Duodenal mucosa (tissue), 2 donors: Measurements from ENCODE around the gene ASPG.

ENCODE experiments used
- H3K27ac ChIP-seq: one replicate; pipeline ENCODE4 v1.7.0; 2013; ENCODE audit warnings: low read depth, low read length
- H3K27me3 ChIP-seq, 2 donors: one replicate each; pipeline ENCODE4 v1.7.0; 2013; ENCODE audit warnings: low read length in 2 of 2, control low read depth in 1 of 2; ENCODE audit not compliant: insufficient read depth in 2 of 2, control insufficient read depth in 1 of 2
- H3K36me3 ChIP-seq, 2 donors: one replicate each; pipeline ENCODE4 v1.7.0; 2013; ENCODE audit warnings: low read length in 2 of 2, control low read depth in 1 of 2; ENCODE audit not compliant: insufficient read depth in 2 of 2, control insufficient read depth in 1 of 2
- H3K4me1 ChIP-seq, 2 donors: one replicate each; pipeline ENCODE4 v1.7.0; 2013; ENCODE audit warnings: low read length in 2 of 2, control low read depth in 1 of 2; ENCODE audit not compliant: insufficient read depth in 2 of 2, control insufficient read depth in 1 of 2
- H3K4me3 ChIP-seq, 2 donors: one replicate each; pipeline ENCODE4 v1.7.0; 2013; ENCODE audit warnings: low read length in 2 of 2, low read depth in 1 of 2
- H3K9ac ChIP-seq, 2 donors: one replicate each; pipeline ENCODE4 v1.7.0; 2013; ENCODE audit warnings: low read length in 2 of 2, low read depth in 1 of 2
- H3K9me3 ChIP-seq, 2 donors: one replicate each; pipeline ENCODE4 v1.7.0; 2013; ENCODE audit warnings: low read length in 2 of 2, control low read depth in 1 of 2; ENCODE audit not compliant: control insufficient read depth in 1 of 2

Gene ASPG

DNA sequence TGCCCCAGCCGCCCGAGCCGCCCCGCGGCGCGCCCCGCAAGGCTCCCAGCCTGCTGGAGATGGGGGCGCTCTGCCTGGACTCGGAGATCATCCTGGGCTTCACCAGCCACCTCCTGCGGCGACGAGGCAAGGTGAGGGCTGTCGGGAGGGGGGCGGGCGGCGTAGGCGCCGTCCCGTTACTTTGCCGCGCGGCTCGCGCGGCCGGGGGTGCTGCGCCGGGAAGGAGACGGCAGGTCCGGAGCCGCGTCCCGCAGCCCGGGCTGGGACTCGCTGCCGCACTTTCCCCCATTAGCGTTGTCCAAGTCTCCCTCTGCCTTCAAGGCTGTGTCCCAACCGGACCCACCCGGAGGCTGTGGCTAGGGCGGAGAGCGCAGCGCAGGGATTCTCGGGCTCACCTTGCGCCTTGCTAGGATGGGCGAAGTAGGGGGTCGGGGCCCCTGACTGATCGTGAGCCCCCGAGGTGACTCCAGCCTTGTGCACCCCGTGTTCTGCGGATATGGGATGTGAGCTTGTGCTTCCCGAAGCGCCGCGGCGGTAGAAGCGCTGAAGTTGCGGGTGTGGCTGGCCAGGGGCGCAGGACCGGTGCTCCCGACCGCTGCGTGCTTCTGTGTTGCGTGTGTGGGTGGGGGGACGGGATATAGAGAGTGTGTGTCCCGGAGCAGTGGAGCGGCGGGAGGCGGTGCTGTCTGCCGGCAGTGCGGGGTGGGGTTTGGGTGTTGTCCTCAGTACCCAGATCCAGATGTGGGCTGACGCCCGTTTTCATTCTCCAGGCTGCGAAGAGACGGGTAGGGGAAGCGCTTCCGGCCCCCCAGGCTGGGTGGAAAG is 51.2 kb downstream of the ASPG start:
- H3K4me1 ChIP-seq = peaks cover 3 to 22% of the 10 kb centered on the region in 2 donors
- H3K36me3 ChIP-seq = no peaks in the 10 kb centered on the region
- H3K27me3 ChIP-seq = peaks cover 49% of the 10 kb centered on the region in 2 donors
- H3K9me3 ChIP-seq = no peaks in the 10 kb centered on the region
- H3K27ac ChIP-seq = no peak overlapping the region
- no peak overlapping the region for H3K4me3 ChIP-seq
- H3K9ac ChIP-seq = no peak overlapping the region

DNA sequence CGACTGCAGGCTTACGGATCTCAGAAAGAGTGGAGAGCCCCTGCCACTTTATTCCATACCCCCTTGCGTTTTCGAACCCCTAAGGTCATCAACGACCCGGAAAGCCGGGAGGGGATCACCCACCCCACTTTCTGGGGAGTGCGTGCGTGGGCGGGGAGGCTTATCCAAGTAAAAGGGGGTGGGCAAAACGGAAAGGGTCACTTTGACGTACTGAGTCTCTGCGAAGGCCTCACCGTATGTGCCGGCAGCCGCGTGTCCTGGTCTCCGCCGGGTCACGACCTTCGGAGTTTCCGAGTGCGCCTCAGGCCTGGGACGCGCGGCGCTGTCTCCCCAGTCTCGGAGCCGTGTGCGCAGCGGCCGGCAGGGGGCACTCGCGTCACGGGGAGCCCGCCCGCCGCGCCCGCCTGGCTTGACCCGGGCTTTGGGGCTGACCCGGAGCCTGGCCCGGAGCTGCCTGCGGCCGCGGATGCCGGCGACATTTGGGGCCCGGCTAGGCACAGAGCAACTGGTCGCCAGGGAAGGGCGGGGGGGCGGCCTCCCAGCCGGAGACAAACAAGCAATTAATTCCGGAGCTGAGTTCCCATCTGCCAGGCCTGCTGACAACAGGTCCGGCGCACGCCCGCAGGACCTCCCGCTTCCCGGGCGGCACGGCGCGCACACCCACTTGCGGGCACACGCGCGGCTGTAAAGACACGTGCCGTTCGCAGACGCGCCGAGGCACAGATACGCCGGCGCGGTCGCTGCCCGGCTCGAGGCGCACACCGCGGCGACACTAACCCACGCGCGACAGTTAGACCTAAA is 52.0 kb downstream of the ASPG start:
- Histone ChIP-seq H3K27me3 (peaks cover 49% of the 10 kb centered on the region in 2 donors), H3K4me3 (peak overlapping the region; percentile 35 to 53), H3K9ac (no peak overlapping the region), H3K27ac (no peak overlapping the region), H3K4me1 (peaks cover 3 to 22% of the 10 kb centered on the region in 2 donors), H3K36me3 (no peaks in the 10 kb centered on the region), H3K9me3 (no peaks in the 10 kb centered on the region)

DNA sequence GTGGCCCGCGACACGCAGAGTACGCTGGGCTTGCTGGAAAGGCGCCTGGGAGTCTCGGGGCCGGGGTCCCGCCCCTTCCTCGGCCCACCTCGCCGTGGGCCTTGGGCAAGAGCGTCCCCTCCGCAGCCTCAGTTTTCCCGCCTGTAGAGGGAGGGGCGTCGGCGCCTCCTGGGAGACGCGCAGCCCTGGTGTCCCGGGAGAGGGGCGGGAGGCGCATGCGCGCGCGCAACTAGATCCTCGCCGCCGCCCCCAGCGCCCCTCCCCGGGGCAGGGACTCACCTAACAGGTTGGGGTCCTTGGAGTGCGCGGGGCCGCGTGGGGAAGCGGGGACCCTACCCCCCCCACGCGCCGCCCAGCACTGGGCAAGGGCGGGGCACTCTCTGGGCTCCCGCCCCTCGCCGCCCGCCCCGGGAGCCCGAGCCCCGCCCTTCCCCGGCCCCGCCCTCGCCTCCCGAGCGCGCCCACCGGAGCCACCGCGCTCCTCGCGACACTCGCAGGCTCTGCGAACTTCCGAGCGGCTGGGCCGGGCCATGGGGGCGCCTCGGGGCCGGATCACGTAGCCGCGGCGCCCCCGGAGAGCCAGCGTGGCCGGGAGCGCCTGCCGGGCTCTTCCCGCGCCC is 52.7 kb downstream of the ASPG start, which contains the start of gene KIF26A:
Gene KIF26A, plus strand, starts transcription at position 490 of the 620 bp plus-strand sequence. CDS start 136 bp downstream, outside the sequence.
- Histone ChIP-seq H3K4me1 (peaks cover 3 to 22% of the 10 kb centered on the region in 2 donors), H3K4me3 (peak within 1 kb of the TSS; percentile 35 to 53), H3K9ac (no peak within 1 kb of the TSS), H3K36me3 (no peaks in the 10 kb centered on the region), H3K27ac (no peak within 1 kb of the TSS), H3K27me3 (peaks cover 46% of the 10 kb centered on the region in 2 donors), H3K9me3 (no peaks in the 10 kb centered on the region)

DNA sequence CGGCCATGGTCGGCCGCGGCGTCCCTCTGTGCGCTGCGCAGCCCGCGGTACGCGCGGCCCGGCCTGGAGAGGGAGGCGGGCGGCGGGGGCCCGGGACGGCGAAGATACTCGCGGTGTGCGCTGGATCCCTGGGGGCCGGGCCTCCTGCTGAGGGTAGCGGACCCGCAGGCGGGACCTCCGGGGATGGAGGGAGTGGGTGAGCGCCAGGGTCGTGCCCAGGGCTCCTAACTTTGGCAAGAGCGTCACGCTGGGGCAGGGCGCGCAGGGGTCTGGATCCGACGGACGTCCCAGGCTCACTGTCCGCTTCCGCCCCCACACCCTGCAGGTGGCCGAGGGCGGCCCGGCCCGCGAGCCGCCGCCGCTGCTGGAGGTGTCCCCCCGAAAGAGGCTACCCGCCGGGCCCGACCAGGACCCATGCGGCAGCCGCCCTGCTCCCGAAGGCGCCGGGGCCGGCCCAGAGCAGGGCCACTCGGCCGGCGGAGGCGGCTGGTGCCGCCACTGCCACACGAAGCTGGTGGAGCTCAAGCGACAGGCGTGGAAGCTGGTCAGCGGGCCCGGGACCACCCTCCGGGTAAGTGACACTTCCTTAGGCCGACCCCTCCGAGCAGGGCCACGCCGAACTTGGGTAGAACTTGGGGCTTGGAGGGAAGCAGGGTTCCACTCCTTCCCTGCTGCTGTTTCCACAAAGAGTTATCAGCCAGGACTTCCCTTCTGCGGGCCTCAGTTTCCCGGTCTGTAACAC is 53.4 kb downstream of the ASPG start:
- Histone ChIP-seq H3K27me3 (peaks cover 40 to 42% of the 10 kb centered on the region in 2 donors), H3K9ac (no peak overlapping the region), H3K4me1 (peaks cover 3 to 22% of the 10 kb centered on the region in 2 donors)

DNA sequence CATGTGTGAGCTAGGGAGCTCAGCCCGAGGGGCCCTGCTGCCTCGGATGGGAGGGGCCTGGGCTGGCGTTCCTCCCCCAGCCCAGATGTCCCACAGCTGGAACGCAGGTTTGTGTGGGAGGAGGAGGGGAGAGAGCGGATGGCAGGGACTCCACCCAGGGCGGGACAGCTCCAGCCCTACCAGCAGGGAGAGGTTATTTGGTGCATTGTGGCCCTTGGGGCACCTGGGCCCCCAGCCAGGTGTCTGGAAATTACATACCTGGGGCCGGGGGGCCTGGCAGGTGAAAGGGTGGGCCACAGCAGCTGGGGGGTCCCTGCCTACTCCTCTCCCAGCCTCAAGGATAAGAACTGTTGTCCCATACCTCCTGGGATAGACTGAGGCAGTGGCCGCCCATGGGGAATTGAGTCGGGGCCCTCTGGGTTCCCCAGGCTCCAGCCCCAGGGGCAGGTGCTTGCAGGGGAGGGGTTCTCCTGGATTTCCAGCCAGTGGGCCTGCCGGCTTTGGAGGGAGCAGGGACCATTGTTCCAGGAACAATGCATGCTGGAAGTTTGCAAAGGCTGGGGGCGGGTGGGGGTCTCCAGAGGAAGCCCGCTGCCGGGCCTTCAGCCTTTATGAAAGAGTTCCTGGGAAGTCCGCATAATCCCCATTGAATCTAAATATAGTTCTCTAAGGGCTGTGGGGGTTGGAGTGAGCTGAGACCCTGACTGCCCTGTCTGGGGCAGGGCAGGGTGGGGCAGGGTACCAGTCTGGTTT is 54.1 kb downstream of the ASPG start:
- peaks cover 32 to 37% of the 10 kb centered on the region in 2 donors for H3K27me3 ChIP-seq
- H3K4me1 ChIP-seq = peaks cover 3 to 22% of the 10 kb centered on the region in 2 donors
- peak overlapping the region in 1 of 2 donors; percentile 16 for H3K4me3 ChIP-seq
- H3K36me3 ChIP-seq = no peaks in the 10 kb centered on the region
- no peak overlapping the region for H3K9ac ChIP-seq
- H3K9me3 ChIP-seq = no peaks in the 10 kb centered on the region
- no peak overlapping the region for H3K27ac ChIP-seq

More for the DNA sequence above, 53.4 kb downstream of the ASPG start:
- H3K4me3 ChIP-seq = peak overlapping the region; percentile 16 to 35
- H3K27ac ChIP-seq = no peak overlapping the region
- H3K9me3 ChIP-seq = no peaks in the 10 kb centered on the region
- no peaks in the 10 kb centered on the region for H3K36me3 ChIP-seq

DNA sequence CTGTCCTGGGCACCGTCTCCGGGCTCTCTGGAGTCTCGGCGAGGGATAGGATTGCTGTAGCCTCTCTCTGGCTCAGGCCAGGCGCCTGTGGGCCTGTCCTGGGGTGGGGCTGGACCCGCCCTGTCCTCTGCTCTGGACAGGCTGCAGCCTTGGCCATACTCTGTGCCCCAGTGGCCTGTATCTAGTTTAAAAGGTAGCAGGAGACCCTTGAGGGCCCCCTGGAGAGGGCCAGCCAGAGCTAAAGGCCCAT is 54.6 kb downstream of the ASPG start:
- H3K9me3 ChIP-seq = no peaks in the 10 kb centered on the region
- no peak overlapping the region for H3K4me3 ChIP-seq
- H3K9ac ChIP-seq = no peak overlapping the region
- H3K27ac ChIP-seq = no peak overlapping the region
- peaks cover 27 to 33% of the 10 kb centered on the region in 2 donors for H3K27me3 ChIP-seq
- no peaks in the 10 kb centered on the region for H3K36me3 ChIP-seq
- H3K4me1 ChIP-seq = peaks cover 3 to 21% of the 10 kb centered on the region in 2 donors

DNA sequence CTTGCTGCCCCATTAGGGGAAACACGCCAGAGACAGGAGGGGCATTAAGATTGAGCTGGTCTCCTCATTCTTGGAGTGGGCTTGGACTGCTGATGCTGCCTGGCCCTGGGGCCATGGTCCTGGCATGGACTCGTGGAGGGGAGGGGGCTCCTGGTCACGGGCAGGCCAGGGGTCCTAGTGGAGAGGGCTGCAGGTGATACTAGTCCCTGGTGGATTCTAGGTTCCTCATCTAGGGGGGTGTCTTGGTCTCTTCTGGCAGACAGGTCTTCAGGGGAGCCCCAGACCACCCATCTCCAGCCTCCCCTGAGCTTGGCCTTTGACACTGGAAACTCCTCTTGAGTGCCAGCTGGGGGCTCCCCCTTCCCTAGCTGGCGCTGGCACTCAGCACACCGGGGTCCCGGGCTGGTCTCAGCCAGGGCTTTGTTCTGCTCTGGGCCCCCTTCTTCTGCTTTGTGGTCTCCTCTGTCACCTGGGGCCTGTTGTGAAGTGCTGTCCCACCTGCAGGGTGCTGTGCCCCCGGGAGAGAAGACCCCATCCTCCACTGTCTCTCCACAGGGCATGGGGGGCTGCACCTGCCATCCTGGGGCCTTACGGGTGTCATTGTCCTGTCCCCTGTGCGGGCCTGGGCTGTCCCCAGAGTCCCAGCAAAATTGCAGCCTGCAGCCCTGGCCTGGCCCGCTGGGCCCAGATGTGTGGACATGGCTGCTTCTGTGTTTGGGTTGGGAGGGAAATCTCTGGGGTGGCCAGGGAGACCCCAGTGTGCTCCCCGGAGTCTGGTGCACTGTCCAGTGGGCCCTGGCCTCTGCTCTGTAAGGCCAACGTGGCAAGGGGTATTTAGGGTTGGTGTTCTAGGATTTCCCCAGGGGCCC is 55.2 kb downstream of the ASPG start:
- Histone ChIP-seq H3K27ac (no peak overlapping the region), H3K4me1 (peaks cover 3 to 16% of the 10 kb centered on the region in 2 donors), H3K36me3 (no peaks in the 10 kb centered on the region), H3K4me3 (no peak overlapping the region), H3K9me3 (no peaks in the 10 kb centered on the region), H3K27me3 (peaks cover 22 to 28% of the 10 kb centered on the region in 2 donors), H3K9ac (no peak overlapping the region)

DNA sequence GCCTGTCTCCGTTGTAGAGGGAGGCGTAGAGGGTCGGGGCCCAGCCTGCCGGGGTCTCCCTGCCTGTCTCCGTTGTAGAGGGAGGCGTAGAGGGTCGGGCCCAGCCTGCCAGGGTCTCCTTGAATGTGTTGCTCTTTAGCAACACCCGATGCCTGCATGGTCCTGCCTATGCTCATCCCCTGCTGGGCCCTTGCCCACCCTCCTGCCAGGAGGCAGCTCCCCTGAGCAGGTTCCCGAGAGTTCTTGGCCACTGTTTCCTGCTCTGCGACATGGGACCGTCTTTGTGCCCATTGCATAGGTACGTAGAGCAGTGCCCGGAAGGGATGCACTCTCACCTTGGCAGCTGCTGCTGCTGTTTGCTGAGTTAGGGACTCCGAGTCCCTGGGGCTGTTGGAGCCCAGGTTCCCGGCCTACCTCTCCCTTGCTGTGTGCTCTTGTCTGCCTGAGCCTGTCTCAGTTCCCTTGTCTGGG is 56.2 kb downstream of the ASPG start:
- Histone ChIP-seq H3K27me3 (peaks cover 15 to 21% of the 10 kb centered on the region in 2 donors), H3K4me1 (peaks cover 3 to 14% of the 10 kb centered on the region in 2 donors)

More for the DNA sequence above, 56.2 kb downstream of the ASPG start:
- Histone ChIP-seq H3K36me3 (no peaks in the 10 kb centered on the region), H3K9ac (no peak overlapping the region), H3K4me3 (no peak overlapping the region), H3K27ac (no peak overlapping the region), H3K9me3 (no peaks in the 10 kb centered on the region)
